Measurements from ENCODE around the gene SORCS1. TPM values are rescaled to one million over a fixed set of nuclear protein-coding genes. Genes with fewer than 3 reads are reported as not detected.

The SORCS1 gene
- total RNA-seq, 1 experiment from 2014 or later, result not detected

GRCh38 chr10:107159871-107160270, 4.6 kb downstream of the SORCS1 start:
- ChIA-PET CTCF (no interaction called here), RAD21 (ENCODE audit: low non-redundant PET in 1 of 2, low total read pairs in 2 of 2, uncharacterized antibody in 2 of 2, unreplicated experiment in 2 of 2) (no interaction called here), POLR2A (no interaction called here)
- Histone ChIP-seq H3K4me1 (ENCODE audit: control insufficient read depth in 1 of 2, insufficient read depth in 2 of 2, low read length in 2 of 2) (no peaks in the 10 kb centered on the region), H3K9ac (ENCODE audit: low read length) (no peak overlapping the region), H3K27me3 (ENCODE audit: insufficient read depth, low read length) (no peaks in the 10 kb centered on the region), H3K27ac (ENCODE audit: low read depth, low read length) (no peak overlapping the region), H3K9me2 (ENCODE audit: insufficient read depth) (no peaks in the 10 kb centered on the region), H3K36me3 (ENCODE audit: control insufficient read depth in 1 of 2, insufficient read depth in 2 of 2, low read length in 2 of 2) (no peaks in the 10 kb centered on the region), H2AFZ (ENCODE audit: low read depth, low read length, poor library complexity, severe bottlenecking) (no peak overlapping the region), H4K20me1 (ENCODE audit: insufficient read depth) (no peaks in the 10 kb centered on the region), H3K79me2 (ENCODE audit: insufficient read depth, low read length) (no peaks in the 10 kb centered on the region), H3K4me3 (replicated peaks in 1 of 2; ENCODE audit: low read depth in 1 of 2, low read length in 2 of 2) (no peak overlapping the region), H3K9me3 (ENCODE audit: control insufficient read depth in 1 of 2, insufficient read depth in 1 of 2, low read depth in 1 of 2, low read length in 2 of 2) (peaks cover 42 to 58% of the 10 kb centered on the region in 2 experiments; a peak in 3 of 4 replicates), H3K4me2 (ENCODE audit: low read length) (no peak overlapping the region)
- no peak for DNase-seq (ENCODE audit: low read depth, low spot score)
- intact Hi-C loops (cut with micrococcal nuclease), result no loop called here
- BruUV-seq (replicated peaks), result no TSS peak
- TF ChIP-seq JUND (IDR thresholded peaks at IDR 0.05) (no peak), FOSL1 (IDR thresholded peaks at IDR 0.05; ENCODE audit: low read depth) (no peak), POLR2A (IDR thresholded peaks at IDR 0.05; ENCODE audit: borderline replicate concordance, extremely low read depth, insufficient read depth, insufficient read length) (no peak), ATF3 (IDR thresholded peaks at IDR 0.05) (no peak), CBX3 (IDR thresholded peaks at IDR 0.05; ENCODE audit: low read depth) (no peak), SIN3A (IDR thresholded peaks at IDR 0.05; ENCODE audit: low read depth) (no peak), EZH2phosphoT487 (IDR thresholded peaks at IDR 0.05; ENCODE audit: borderline replicate concordance) (no peak), EGR1 (IDR thresholded peaks at IDR 0.05; ENCODE audit: low read depth) (no peak), RAD21 (IDR thresholded peaks at IDR 0.05; ENCODE audit: low read depth) (no peak), REST (IDR thresholded peaks at IDR 0.05; ENCODE audit: low read depth) (no peak), TCF7L2 (IDR thresholded peaks at IDR 0.05; ENCODE audit: borderline replicate concordance, extremely low read depth, insufficient read depth, insufficient read length) (no peak), SRF (IDR thresholded peaks at IDR 0.05; ENCODE audit: low read depth) (no peak), CEBPB (IDR thresholded peaks at IDR 0.05; ENCODE audit: low read depth) (no peak)
- no peak for ATAC-seq

Data from HCT116 (cell line).